HG02981 (cell line): ENCODE data around the gene PPAN.
A peak's percentile ranks its signal among the peaks of the same experiment; 100 is the strongest.

Experiments
- ATAC-seq: cut with Tn5 transposase; IDR thresholded peaks from one replicate; pipeline ENCODE4 v1.9.1; 2021; ENCODE audit warnings: mild to moderate bottlenecking, moderate library complexity; ENCODE audit not compliant: unreplicated experiment

The PPAN gene

DNA sequence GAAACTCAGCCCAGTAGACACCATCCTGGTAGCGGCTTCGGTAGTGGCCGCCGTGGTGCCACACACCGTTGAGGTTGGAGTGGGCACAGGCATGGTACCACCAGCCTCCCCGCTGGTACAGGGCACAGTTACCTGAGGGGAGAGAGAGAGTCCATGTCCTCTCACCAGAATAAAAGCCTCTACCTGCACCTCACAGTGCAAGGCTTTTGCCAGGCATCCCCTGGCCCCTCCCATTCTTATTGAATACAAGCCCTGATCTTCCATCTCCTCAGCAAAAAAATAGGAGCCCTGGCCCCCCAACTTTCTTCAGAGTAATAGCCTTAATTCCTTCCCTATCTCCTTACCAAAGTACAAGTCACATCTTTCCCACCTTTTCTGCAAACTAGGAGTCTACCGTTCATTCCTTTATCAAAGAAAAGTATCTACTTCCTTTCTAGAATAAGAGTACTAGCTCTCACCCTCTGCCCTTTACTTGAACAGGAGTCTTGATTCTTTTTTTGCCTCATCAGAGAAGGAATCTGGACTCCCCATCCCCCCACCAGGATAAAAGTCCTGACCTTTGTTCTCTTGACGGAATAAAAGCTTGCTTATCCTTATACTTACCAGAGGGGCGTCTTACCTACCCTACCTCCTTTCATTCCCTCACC lies 13.4 kb upstream of the PPAN start:
- no peak for ATAC-seq

DNA sequence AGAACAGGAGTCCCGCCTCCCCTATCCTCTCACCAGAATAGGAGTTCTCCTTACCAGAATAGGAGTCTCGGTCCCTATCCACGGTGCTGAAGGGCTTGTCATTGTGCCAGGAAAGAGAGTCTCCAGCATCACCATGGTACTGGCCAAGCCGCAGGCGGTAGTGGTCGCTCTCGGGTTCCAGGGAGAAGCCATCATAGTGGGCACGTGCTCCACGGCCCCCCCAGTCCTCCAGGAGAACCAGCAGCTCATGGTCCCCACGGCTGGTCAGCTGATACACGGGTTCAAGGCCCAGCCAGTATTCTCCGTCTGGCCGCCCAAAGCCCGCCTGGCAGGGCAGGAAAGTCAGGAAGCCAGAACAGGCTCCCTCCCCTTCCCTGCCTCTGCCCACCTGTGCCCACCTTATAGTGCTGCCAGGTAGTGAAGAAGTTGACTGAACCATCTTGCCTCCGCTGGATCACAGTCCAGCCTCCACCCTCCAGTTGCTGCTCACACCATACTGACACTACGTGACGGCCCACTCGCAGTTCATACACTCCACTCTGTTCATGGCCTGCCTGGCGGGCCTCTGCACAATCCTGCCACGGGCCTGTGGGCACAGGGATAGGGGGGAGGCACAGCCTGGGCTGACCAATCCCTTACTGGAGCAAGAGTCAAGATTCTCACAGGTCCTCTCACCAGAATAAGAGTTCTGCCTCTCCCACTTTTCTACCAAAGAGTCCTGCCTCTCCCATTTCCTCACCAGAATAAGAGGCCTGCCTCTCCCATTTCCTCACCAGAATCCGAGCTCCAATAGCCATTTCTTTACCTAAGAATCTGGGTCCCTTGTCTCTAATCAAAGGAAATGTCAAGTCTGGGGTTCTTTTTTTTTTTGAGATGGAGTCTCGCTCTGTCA lies 12.6 kb upstream of the PPAN start:
- no peak for ATAC-seq

DNA sequence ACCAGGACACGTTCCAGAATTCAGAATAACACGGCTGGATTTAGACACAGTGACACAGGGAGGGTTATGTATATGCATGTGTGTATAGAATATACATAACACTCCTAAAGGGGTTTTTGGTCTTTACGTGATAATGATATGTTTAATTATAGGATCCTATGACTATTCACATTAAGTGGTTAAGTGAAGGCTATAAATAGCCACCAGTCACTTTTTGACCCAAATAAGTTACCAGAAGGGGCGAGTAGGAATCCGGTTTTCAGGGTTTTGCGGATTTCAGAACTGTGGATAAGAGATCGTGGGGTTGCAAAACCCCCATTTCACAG lies 10.6 kb upstream of the PPAN start:
- no peak for ATAC-seq

DNA sequence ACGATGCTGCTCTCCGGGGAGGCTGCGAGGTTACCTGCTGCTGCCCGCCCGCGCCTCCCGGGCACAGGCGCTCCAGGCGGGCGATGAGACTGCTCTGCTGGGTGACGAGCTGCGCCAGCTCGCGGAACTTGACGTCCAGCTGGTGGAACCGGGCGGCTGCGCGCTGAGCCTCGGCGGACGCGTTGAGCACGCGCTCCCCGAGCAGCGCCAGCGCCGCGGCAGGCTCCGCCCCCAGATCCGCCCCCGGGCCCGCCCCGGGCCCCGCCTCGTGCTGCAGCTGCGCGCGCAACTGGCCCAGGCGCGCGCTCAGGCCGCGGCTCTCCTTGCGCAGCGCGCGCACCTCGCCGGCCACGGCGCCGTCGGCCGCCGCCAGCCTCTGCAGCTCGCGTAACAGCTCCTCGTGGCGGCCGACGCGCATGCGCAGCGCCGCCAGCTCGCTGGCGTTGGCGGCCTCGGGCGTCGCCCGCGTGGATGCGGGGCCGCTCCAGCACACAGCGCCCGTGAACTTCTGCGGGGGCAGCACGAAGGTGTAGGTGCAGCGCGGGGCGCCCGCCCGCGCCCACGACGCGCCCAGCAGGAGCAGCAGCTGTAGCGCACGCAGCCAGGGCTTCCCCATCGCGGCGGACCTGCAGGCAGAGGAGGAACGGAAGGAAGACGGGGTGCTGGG lies 10.1 kb upstream of the PPAN start:
- peak; percentile 76 for ATAC-seq

DNA sequence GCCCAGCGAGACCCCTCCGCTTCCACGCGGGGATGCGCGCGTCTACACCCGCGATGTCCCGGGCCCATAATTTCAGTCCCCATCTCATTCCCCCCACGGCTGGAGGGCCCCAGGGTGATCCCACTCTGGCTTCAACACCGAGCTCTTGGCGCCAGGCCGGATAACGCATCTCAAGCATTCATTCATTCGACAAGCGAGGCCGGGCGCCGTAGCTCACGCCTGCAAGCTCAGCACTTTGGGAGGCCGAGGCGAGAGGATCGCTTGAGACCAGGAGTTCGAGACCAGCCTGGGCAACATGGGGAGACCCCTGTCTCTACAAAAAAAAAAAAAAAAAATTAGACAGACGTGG lies 9.6 kb upstream of the PPAN start:
- ATAC-seq: no peak

DNA sequence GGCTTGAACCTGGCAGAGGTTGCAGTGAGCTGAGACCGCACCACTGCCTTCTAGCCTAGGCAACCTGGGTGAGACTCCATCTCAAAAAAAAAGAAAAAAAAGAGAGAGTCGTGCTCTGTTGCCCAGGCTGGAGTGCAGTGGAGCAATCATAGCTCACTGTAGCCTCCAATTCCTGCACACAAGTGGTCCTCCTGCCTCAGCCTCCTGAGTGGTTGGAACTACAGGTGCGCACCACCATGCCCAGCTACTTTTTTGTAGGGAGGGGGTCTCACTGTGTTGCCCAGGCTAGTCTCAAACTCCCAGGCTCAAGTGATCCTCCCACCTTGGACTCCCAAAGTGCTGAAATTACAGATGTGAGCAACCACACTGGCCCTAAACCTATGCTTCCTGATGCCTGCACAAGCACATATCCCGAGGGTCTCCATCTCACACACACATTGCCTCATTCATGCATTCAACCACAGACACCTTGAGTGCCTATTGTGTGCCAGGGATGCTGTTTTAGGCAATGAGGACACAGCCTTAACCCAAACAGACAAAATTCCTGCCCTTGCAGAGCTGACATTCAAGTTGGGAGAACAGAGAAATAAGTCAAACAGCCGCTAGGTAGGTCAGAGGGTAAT lies 5.9 kb upstream of the PPAN start:
- no peak for ATAC-seq

DNA sequence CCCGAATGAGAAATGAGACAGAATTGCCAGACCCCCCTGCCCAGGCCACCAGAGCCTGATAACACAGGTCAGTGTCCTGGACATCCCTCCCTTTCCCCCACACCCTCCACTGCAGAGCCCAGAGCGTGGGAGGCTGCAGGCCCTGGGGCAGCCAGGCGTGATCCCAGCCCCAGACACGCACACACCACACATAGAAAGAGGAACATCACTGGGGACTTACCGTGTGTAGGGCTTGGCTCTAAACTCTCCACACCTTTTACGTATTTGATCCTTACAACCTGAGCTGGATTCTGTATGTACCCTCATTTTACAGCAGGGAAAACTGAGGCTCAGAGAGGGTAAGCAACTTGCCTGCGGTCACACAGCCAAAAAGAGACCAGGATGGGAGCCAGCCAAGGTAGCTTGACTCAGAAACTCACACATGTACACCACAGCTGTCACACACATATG lies 3.4 kb upstream of the PPAN start:
- peak; percentile 36 for ATAC-seq

DNA sequence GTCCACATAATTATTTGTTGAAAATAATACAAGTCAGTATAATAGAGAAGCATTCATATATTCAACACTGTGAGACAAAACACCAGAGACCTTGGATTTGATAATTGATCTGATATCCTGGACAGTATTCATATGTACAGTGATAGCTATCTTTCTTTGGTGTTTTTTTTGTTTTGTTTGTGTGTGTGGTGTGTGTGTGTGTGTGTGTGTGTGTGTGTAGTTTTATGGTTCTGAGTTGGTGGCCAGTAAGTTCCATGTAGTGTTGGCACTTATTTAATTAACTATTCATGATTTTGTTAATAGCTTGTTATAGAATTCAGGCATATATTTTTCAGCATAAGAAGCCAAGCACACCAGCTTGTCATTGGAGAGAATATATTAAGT lies 2.0 kb upstream of the PPAN start:
- no peak for ATAC-seq

DNA sequence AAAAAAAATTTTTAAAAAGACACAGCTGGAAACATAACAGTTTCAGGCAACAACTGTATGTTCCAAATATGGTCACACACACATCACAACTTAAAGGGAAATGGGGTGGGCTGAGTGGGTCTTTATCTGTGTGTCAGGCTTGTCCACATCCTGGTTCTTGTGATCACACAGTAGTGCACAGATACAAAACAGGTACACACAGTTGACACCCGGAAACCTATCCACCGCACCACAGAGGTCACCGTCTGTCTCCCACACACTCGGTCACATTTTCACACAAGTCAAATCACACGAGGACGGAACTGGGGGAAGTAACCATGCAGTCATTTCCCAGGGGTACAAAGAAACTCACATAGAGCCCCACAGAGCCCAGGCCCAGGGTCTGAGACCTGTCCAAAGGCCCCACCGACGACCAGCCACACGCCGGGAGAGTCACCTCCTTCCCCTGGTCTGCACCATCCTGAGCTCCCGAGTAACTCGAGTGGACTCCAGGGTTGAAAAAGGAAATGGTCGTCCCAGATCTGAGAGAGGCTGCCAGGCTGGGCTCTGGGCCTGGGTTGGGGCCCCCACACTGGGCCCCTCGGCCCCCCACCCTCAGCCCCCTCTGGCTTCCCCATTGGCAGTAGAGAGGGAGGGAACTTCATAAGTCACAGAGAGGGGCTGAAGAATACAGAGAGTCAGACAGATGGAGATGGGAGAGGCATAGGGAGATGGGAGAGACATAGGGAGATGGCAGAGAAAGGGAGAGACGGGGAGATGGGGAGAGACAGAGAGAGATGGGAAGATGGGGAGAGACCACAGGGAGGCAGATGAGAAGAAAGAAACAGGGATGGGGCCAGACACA lies 1.3 kb upstream of the PPAN start:
- ATAC-seq: peak; percentile 43

DNA sequence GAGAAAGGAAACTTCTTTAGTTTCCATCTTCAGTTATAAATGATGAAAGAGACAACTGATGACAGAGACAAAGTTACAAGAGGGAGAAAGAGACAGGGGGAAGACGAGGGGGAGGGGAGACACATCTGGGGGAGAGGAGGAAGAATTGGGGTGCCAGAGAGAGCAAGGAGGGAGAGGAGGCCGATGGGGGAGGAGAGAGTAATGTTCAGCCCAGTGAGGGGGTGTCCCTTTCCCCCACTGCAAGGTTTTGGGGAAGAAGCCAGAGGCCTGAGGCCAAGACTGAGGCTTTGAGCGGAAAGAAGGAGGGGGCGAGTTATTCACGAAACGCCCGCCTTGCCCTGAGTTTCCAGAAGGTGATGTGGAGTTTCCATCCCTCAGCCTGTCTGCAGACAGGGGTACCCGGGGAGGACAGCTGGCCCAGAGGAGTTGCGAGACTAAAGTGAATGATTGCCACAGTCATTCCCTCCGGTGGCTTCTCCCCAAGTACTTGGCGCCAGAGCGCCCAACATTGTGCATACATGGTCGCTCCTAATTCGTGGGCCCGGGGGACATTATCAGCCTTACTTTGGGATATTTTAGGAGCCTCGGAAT lies 558 bp upstream of the PPAN start:
- peak; percentile 24 for ATAC-seq

DNA sequence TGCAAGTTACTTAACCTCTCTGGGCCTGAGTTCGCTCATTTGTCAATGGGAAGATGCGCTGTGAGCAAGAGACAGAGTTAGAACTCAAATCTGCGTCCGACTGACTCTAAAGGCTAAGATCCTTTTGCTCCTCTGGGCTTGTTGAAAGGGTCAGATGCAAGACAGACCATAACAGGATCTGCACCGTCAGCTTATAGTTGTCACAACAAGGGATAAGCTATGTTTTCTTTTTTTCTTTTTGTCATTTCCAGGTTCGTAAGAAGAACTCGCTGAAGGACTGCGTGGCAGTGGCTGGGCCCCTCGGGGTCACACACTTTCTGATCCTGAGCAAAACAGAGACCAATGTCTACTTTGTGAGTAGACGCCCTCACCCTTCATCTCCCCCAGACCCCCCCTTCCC lies 1.1 kb downstream of the PPAN start:
- ATAC-seq: no peak

DNA sequence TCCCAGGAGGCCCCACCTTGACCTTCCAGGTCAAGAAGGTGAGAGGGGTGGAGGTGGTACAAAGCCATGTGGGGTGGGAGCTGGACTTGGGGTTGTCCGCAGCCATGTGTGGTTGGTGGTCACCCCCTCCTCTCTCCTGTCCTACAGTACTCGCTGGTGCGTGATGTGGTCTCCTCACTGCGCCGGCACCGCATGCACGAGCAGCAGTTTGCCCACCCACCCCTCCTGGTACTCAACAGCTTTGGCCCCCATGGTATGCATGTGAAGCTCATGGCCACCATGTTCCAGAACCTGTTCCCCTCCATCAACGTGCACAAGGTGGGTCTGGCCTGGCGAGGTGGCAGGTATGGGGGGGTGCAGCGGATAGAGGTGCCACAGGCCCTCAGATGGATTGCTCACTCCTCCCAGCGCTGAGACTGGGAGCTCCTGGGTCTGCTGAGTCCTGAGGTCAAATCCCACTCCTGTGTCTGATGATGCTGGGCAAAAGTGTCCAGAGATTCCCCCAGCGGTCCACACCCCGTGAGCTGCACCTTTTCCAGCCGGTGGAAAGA lies 1.7 kb downstream of the PPAN start:
- no peak for ATAC-seq

DNA sequence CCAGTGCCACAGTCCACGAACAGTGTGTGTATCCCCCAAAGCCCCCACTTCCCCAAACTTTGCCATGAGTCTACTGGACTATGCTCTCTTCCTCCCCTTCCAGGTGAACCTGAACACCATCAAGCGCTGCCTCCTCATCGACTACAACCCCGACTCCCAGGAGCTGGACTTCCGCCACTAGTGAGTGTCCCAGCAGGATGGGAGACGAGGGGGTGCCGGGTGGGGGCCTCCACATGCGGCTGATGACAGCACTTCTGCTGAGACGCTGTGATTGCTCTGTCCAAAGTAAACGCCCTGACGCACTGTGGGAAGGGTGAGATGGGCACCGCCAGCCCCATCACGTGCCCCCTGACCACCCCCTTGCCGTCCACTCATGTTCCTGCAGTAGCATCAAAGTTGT lies 3.4 kb downstream of the PPAN start:
- no peak for ATAC-seq

DNA sequence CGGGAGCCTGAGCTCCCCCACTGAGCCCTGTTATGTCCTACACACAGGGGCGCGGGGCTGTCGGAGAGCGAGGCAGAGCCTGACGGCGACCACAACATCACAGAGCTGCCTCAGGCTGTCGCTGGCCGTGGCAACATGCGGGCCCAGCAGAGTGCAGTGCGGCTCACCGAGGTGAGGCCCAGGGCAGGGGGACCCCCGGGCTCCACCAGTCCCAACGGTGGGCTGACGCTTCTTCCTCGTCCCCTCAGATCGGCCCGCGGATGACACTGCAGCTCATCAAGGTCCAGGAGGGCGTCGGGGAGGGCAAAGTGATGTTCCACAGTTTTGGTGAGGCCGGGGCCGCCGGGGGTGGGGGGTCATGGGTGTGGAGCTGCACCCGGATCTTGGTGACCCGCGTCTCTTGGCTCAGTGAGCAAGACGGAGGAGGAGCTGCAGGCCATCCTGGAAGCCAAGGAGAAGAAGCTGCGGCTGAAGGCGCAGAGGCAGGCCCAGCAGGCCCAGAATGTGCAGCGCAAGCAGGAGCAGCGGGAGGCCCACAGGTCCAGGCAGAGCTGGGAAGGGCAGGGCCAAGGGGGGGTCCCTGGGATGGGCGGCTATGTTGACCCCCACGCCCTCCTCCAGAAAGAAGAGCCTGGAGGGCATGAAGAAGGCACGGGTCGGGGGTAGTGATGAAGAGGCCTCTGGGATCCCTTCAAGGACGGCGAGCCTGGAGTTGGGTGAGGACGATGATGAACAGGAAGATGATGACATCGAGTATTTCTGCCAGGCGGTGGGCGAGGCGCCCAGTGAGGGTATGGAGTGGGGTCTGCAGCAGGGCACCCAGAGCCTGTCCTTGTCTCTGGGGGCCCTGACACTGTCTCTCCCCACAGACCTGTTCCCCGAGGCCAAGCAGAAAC lies 4.2 kb downstream of the PPAN start:
- ATAC-seq: no peak

DNA sequence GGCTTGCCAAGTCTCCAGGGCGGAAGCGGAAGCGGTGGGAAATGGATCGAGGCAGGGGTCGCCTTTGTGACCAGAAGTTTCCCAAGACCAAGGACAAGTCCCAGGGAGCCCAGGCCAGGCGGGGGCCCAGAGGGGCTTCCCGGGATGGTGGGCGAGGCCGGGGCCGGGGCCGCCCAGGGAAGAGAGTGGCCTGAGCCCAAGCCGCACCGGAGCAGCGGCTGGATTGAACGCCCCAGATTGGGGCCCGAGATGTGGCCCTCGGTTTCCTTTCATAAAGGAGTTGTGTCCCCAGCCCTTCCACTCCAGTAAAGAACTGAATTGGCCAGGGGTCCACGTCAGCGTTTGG lies 4.8 kb downstream of the PPAN start:
- no peak for ATAC-seq

DNA sequence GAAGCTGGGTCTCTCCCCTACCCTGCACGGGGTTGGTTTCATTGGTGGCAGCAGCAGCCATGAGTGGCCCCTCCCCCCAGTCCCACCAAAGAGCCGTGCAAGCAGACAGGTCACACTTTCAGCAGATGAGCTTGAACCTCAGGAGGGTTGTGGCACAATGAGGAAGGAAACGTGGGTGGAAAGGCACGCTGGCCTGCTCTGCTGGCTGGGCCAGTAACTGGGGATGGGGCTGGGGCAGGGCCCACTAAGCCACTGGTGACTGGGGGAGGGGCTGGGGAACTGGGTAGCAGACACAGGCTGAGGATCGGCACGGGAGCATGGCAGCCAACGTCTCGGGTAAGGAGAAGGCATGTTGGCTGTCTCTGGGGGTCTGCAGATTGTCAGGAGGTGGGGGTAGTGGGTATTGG lies 5.2 kb downstream of the PPAN start, which contains the start of gene P2RY11:
Gene P2RY11, plus strand, starts transcription at position 289 of the 407 bp plus-strand sequence. Its CDS starts 29 bp downstream, at position 318.
- ATAC-seq: no peak

DNA sequence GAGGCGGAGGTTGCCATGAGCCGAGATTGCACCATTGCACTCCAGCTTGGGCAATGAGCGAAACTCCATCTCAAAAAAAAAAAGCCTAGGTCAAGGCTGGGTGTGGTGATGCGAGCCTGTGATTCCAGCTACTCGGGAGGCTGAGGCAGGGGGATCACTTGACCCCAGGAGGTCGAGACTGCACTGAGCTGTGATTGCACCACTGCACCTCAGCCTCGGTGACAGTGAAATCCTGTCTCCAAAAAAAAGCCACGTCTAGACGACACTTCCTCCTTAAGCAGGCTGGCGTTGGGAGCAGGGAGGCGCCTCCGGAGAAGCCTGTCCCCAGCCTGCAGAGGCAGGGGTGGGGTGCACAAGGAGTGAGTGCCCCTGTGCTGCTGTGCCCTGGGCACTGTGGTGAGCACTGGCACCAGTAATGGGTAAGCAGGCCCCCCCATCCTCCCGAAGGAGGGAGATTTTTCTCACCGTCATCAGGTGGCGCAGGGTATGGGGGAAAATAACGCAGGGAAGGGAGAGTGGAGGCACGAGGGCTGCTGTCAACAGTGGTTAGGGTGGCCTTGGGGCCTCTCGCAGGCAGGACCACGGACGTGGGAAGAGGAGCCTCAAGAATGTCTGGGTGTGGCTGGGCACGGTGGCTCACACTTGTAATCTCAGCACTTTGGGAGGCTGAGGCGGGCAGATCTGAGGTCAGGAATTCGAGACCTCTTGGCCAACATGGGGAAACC lies 6.0 kb downstream of the PPAN start:
- no peak for ATAC-seq

DNA sequence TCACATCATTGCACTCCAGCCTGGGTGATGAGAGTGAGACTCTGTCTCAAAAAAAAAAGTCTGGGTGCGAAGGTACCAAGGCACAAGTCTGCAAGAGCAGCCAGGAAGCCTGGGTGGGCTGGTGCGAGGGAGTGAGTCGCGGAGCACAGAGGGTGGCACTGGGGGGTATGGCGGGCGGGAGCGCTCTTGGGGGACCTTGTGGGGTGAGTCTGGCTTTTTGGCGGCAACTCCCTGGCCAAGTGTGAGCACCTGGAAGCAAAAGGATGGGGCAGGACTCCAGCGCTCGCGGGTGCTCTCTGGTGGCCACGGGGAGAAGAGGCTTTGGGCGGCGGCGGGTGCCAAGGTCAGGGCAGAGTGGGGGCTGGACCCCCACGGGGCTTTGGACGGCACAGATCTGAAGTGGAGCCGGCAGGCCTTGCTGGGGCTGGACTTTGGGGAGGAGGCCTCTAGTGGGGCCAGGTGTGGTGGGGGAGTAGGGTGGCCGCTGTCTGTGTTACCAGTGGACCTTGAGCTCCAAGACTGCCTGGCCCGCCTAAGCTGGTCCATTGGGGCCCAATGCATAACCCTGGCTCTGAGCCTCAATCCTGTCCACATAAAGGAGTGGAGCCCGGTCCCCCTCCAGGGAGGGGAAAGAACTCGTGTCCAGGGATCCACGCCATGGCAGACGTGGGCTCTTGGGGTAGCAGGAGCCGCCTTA lies 6.9 kb downstream of the PPAN start:
- no peak for ATAC-seq
